ENCODE measurements around the gene MYL6. TPM values are rescaled to one million over a fixed set of nuclear protein-coding genes. Genes with fewer than 3 reads are reported as not detected.

The MYL6 gene
- total RNA-seq, 1 experiment from 2014 or later: 1,181 TPM

GRCh38 chr12:56121204-56121870 is 36.8 kb upstream of the MYL6 start:
- Histone ChIP-seq H3K4me1 (ENCODE audit: insufficient read depth, low read length) (no peaks in the 10 kb centered on the region; the same call in 1 of the 2 replicates), H2BK12ac (ENCODE audit: insufficient read length, low read depth, low read length) (no peak overlapping the region), H2AFZ (ENCODE audit: low read length) (no peak overlapping the region), H3T11ph (ENCODE audit: low read length) (no peak overlapping the region), H2BK120ac (ENCODE audit: low read depth, low read length, poor library complexity, severe bottlenecking) (no peak overlapping the region), H4K5ac (ENCODE audit: insufficient read length, low read depth, low read length) (no peak overlapping the region), H4K91ac (ENCODE audit: insufficient read length, low read depth, low read length) (no peak overlapping the region), H3K14ac (ENCODE audit: insufficient read depth, low read length) (no peak overlapping the region), H2AK5ac (ENCODE audit: insufficient read length, low read length) (no peak overlapping the region), H3K4me2 (ENCODE audit: insufficient read depth, insufficient read length, low read length) (no peak overlapping the region), H3K79me1 (ENCODE audit: insufficient read depth, low read depth, low read length, poor library complexity, severe bottlenecking) (no peaks in the 10 kb centered on the region), H2BK5ac (ENCODE audit: insufficient read length, low read length) (no peak overlapping the region), H3K9ac (ENCODE audit: extremely low read depth, insufficient read length, low read length) (no peak overlapping the region), H3K4ac (ENCODE audit: low read depth, low read length) (no peak overlapping the region), H3K27ac (ENCODE audit: insufficient read length, low read depth, low read length) (no peak overlapping the region), H4K20me1 (ENCODE audit: control insufficient read depth, insufficient read depth, insufficient read length) (no peaks in the 10 kb centered on the region), H3K23me2 (ENCODE audit: insufficient read length, low read depth, low read length, poor library complexity, severe bottlenecking) (peaks cover 8% of the 10 kb centered on the region), H2BK15ac (ENCODE audit: low read depth, low read length) (no peak overlapping the region), H2BK20ac (ENCODE audit: low read depth, low read length, poor library complexity, severe bottlenecking) (no peak overlapping the region), H3K23ac (ENCODE audit: insufficient read length, low read depth, low read length) (no peak overlapping the region), H3K79me2 (ENCODE audit: insufficient read depth, low read length) (peaks cover 3% of the 10 kb centered on the region; the same call in 1 of the 2 replicates), H3K18ac (ENCODE audit: insufficient read length, low read depth, low read length) (no peak overlapping the region), H3K9me3 (ENCODE audit: control insufficient read depth, low read depth, low read length) (no peaks in the 10 kb centered on the region), H3K27me3 (ENCODE audit: insufficient read depth, low read length) (no peaks in the 10 kb centered on the region), H4K8ac (replicated peaks; ENCODE audit: insufficient read length, low read depth, low read length) (no peak overlapping the region), H3K56ac (ENCODE audit: insufficient read length, low read depth, low read length) (no peak overlapping the region)
- H3K27me3 Mint-ChIP-seq (ENCODE audit: low read depth): peaks cover 2% of the 10 kb centered on the region; the same call in 1 of the 2 replicates
- peaks cover 23 to 26% of the 10 kb centered on the region in 2 experiments for H3K4me1 Mint-ChIP-seq
- H3K9me3 Mint-ChIP-seq: peaks cover 3 to 7% of the 10 kb centered on the region in 2 experiments; a peak in 2 of 5 replicates
- no peak for DNase-seq
- H3K36me3 Mint-ChIP-seq (ENCODE audit: insufficient read depth in 1 of 3, low read depth in 3 of 3): peaks cover 27 to 43% (median 37%) of the 10 kb centered on the region in 3 experiments
- no peak for TF ChIP-seq CTCF (conservative IDR thresholded peaks at IDR 0.05)
- no peak overlapping the region for H3K27ac Mint-ChIP-seq
- WGBS (ENCODE audit: extremely low coverage, insufficient read length, low lambda C conversion rate): no CpG with 5 or more reads among the region's 11 CpGs
- no peak overlapping the region for H3K4me3 Mint-ChIP-seq
